Sigmoid colon (tissue), 7 donors: ENCODE measurements around the gene NELFA. TPM values are rescaled to one million over a fixed set of nuclear protein-coding genes. Genes with fewer than 3 reads are reported as not detected.

Experiments
- DNase-seq: peaks from one replicate; pipeline ENCODE4 v3.0.0-alpha.2; 2019
- H3K27ac ChIP-seq, 4 donors: fragments of 200-600 bp; sonication (generic); one replicate each; pipeline ENCODE4 v1.5.1; 2016 to 2019; ENCODE audit warnings: mild to moderate bottlenecking in 1 of 4
- H3K27me3 ChIP-seq, 3 donors: fragments of 200-600 bp; sonication (generic); one replicate each; pipeline ENCODE4 v1.5.1; 2019; ENCODE audit warnings: mild to moderate bottlenecking in 1 of 3
- H3K36me3 ChIP-seq, 4 donors: fragments of 200-600 bp; sonication (generic); one replicate each; pipeline ENCODE4 v1.5.1; 2016 to 2019
- H3K4me1 ChIP-seq, 4 donors: fragments of 200-600 bp; sonication (generic); one replicate each; pipeline ENCODE4 v1.5.1; 2017 to 2019
- H3K4me3 ChIP-seq, 4 donors: fragments of 200-600 bp; sonication (generic); one replicate each; pipeline ENCODE4 v1.5.1; 2017 to 2019; ENCODE audit warnings: mild to moderate bottlenecking in 2 of 4, moderate library complexity in 1 of 4
- H3K9me3 ChIP-seq, 4 donors: fragments of 200-600 bp in 3 of 4; sonication (generic) in 3 of 4; one replicate each; pipeline versions ENCODE4 v1.5.1 to v1.6.1; 2013 to 2019
- EP300 ChIP-seq, 4 donors: sonication (generic); formaldehyde crosslinking; IDR thresholded peaks; one replicate each; pipeline ENCODE4 v1.6.1; 2017; ENCODE audit warnings: antibody characterized with exemption in 4 of 4
- POLR2A ChIP-seq, 2 donors: fragments of 450-650 bp; IDR thresholded peaks; one replicate each; pipeline ENCODE4 v1.6.1; 2016; ENCODE audit warnings: antibody characterized with exemption in 2 of 2, mild to moderate bottlenecking in 2 of 2, moderate library complexity in 2 of 2
- POLR2AphosphoS5 ChIP-seq, 4 donors: sonication (generic); formaldehyde crosslinking; IDR thresholded peaks; one replicate each; pipeline ENCODE4 v1.6.1; 2017; ENCODE audit warnings: antibody characterized with exemption in 4 of 4
- WGBS, 2 donors: extraction: QIAGEN DNeasy Blood & Tissue Kit; methylation state at CpG; one replicate each; pipeline ENCODE4 v1.1.7; 2013; 5-methylcytosine and 5-hydroxymethylcytosine counted together
- intact Hi-C: fragments of 100-400 bp; cut with DNase I; formaldehyde crosslinking; loops from one replicate; pipeline ENCODE4 v1.15.1; 2023
- polyA plus RNA-seq, 3 donors: library from polyadenylated mRNA; stranded (reverse); fragments of 200-250 nt; gene quantifications; one replicate each; pipeline ENCODE4 v1.2.3, GENCODE V29; 2013
- total RNA-seq, 4 donors: library from RNA; depleted of rRNA; stranded (reverse); fragments of >200 nt; gene quantifications; one replicate each; pipeline ENCODE4 v1.1.0, GENCODE V29; 2016
- TF ChIP-seq, protein P1 (sequence below), 4 experiments: fragments of 450-650 bp in 3 of 4; fragments of 200-600 bp in 1 of 4; IDR thresholded peaks; one replicate each; pipeline ENCODE4 v1.5.1; 2016 to 2019; ENCODE audit warnings: antibody characterized with exemption in 4 of 4, mild to moderate bottlenecking in 3 of 4, moderate library complexity in 2 of 4
- donor health status: healthy with polysubstance abuse.
- donor health status: Bipolar disorder and iron deficiency.
- donor health status: healthy.

The NELFA gene
- total RNA-seq (10 to 100 TPM; 14.3 to 19.3 (median 17.1) TPM), polyA plus RNA-seq (10 to 100 TPM; 13.8 to 27.4 (median 15.3) TPM)

DNA sequence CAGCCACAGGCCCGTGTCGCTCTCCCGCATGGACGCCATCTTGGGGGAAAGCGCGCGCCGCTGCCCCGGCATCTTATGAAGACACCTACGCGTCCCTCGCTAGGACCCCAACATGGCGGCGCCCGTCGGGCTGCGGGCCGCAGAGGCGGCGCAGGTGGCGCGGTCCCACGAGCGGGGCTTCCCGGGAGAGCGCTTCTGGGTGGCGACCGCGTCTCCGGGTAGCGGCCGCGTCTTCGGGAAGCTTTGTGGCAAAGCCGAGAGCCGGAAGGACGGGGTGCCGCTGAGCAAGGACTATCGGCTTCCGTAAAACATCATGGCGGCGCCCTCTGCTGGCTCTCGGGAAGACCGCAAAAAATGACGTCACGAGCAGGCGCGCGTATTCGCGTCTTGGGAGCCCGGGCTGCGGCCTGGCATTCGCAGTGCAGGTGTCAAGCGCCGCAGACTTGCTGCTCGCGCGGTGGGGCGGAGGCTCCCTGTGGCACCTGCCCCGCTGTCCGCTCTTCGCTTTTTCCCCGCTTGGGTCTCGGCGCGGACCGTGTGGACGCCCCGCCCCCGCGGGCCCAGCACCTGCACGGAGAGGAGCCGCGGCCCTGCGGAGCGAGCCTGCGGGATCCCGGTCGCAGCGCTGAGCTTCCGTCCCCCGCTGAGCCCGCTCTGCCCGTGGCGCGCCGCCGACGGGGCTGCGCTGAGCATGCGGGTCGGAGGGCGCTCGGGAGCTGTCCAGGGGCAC is at the start of gene NELFA:
TSS of gene NELFA (minus strand) at position 54 of the 730 bp plus-strand sequence. CDS start at position 39, 15 bp downstream.
- H3K4me3 ChIP-seq, result peak within 1 kb of the TSS; percentile 75 to 99 (median 88)
- H3K27me3 ChIP-seq, result no peaks in the 10 kb centered on the region
- no peaks in the 10 kb centered on the region for H3K9me3 ChIP-seq
- peak; percentile 97 for DNase-seq
- 0 to 1% methylated on average over 95 of the region's 95 CpGs for WGBS, 2 donors
- H3K4me1 ChIP-seq, result peaks cover 0 to 33% (median 22%) of the 10 kb centered on the region in 4 donors
- H3K36me3 ChIP-seq, result peaks cover 0 to 4% (median 0%) of the 10 kb centered on the region in 4 donors
- intact Hi-C loops, result loop anchor here (2.0 kb wide), 1 partner anchor 460 kb away; the partner anchor contains the start of gene RNF4
- TF ChIP-seq POLR2AphosphoS5 (IDR thresholded peaks at IDR 0.05) (peak; percentile 81 to 91 (median 86)), POLR2A (IDR thresholded peaks at IDR 0.05) (peak; percentile 57 to 76), EP300 (IDR thresholded peaks at IDR 0.05) (no peak)
- TF ChIP-seq, protein P1, sequence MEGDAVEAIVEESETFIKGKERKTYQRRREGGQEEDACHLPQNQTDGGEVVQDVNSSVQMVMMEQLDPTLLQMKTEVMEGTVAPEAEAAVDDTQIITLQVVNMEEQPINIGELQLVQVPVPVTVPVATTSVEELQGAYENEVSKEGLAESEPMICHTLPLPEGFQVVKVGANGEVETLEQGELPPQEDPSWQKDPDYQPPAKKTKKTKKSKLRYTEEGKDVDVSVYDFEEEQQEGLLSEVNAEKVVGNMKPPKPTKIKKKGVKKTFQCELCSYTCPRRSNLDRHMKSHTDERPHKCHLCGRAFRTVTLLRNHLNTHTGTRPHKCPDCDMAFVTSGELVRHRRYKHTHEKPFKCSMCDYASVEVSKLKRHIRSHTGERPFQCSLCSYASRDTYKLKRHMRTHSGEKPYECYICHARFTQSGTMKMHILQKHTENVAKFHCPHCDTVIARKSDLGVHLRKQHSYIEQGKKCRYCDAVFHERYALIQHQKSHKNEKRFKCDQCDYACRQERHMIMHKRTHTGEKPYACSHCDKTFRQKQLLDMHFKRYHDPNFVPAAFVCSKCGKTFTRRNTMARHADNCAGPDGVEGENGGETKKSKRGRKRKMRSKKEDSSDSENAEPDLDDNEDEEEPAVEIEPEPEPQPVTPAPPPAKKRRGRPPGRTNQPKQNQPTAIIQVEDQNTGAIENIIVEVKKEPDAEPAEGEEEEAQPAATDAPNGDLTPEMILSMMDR (IDR thresholded peaks at IDR 0.05), result peak in 3 of 4 experiments; percentile 40 to 69 (median 44)
- H3K27ac ChIP-seq, result peak within 1 kb of the TSS; percentile 92 to 99 (median 96)

DNA sequence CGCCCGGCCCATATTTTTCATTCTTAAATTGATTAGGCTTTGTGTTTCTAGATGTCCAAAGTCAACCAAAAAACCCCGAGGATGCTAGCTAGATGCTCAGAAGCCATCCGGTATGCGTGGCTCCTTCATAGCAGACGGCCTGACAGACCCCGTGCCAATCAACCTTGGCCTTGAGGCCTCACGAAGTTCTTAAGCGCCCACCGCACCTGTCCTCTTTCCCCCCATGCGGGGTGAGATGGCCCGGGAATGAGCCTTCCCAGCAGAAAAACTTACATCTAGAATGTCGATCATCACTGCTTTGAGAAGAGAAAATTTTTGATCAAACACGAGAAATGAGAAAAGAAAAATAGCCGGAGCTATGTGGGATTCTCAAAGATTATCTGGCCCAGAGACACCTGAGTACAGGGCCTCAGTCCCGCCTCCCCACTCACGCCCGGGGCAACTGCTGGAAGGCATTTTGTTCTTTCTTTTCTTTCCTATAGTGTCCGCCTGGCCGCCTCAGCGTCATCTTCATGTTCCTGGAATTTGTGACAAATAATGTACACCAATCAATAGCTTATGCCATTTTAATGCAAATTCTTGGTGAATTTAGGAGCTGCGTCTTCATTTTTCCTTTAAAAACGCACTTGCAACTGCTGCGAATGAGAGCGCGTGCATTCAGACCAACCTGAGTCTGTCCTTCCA is 48.8 kb upstream of the NELFA start:
- no peaks in the 10 kb centered on the region for H3K36me3 ChIP-seq
- TF ChIP-seq POLR2AphosphoS5 (IDR thresholded peaks at IDR 0.05) (no peak), POLR2A (IDR thresholded peaks at IDR 0.05) (no peak), EP300 (IDR thresholded peaks at IDR 0.05) (no peak)
- TF ChIP-seq, protein P1 (IDR thresholded peaks at IDR 0.05), result no peak
- no peak for DNase-seq
- 69 to 76% methylated on average over 26 of the region's 26 CpGs for WGBS, 2 donors
- H3K4me3 ChIP-seq, result no peak overlapping the region
- H3K9me3 ChIP-seq, result no peaks in the 10 kb centered on the region
- no peak overlapping the region for H3K27ac ChIP-seq
- peaks cover 0 to 21% (median 16%) of the 10 kb centered on the region in 4 donors for H3K4me1 ChIP-seq
- peaks cover 32 to 88% (median 69%) of the 10 kb centered on the region in 3 donors for H3K27me3 ChIP-seq
- intact Hi-C loops, result no loop called here

DNA sequence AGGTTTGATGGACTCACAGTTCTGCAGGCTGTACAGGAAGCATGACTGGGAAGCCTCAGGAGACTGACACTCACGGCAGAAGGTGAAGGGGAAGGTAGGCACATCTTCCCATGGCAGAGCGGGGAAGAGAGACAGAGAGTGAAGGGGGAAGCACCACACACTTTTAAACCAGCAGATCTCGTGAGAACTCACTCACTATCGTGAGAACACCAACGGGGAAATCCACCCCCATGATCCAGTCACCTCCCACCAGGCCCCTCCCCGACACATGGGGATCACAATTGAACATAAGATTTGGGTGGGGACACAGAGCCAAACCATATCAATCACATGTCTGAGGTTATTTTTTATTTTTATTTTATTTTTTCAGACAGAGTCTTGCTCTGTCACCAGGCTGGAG is 45.4 kb upstream of the NELFA start:
- no peaks in the 10 kb centered on the region for H3K36me3 ChIP-seq
- no peak overlapping the region for H3K27ac ChIP-seq
- H3K4me3 ChIP-seq, result no peak overlapping the region
- intact Hi-C loops, result no loop called here
- H3K9me3 ChIP-seq, result no peaks in the 10 kb centered on the region
- TF ChIP-seq POLR2AphosphoS5 (IDR thresholded peaks at IDR 0.05) (no peak), EP300 (IDR thresholded peaks at IDR 0.05) (no peak), POLR2A (IDR thresholded peaks at IDR 0.05) (no peak)
- TF ChIP-seq, protein P1 (IDR thresholded peaks at IDR 0.05), result no peak
- peaks cover 14 to 82% (median 43%) of the 10 kb centered on the region in 3 donors for H3K27me3 ChIP-seq
- 62 to 69% methylated on average over 6 of the region's 6 CpGs for WGBS, 2 donors
- DNase-seq, result no peak
- H3K4me1 ChIP-seq, result peaks cover 0 to 8% (median 8%) of the 10 kb centered on the region in 4 donors

DNA sequence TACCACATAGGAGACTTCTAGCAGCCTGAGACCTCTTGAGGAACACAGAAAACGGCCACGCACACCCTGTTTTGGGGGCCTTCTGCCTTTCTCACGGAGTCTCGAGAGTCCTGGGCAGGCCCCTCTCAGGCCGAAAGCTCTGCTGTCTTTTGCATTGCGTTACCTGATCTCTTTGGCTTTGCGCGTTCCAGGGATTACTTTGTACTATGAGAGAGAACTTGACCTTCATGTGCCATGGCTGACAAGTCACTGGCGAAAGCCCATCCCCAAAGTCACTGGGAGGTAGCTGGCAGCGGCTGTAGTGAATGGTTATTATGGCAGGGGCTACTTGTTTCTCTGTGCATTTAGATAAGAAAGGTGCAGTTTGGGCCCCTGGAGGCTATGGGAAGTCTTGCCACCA is 42.3 kb upstream of the NELFA start:
- TF ChIP-seq, protein P1 (IDR thresholded peaks at IDR 0.05), result no peak
- TF ChIP-seq POLR2AphosphoS5 (IDR thresholded peaks at IDR 0.05), result no peak
- TF ChIP-seq POLR2A (IDR thresholded peaks at IDR 0.05), result no peak
- no peak for TF ChIP-seq EP300 (IDR thresholded peaks at IDR 0.05)
- DNase-seq, result no peak
- H3K9me3 ChIP-seq, result no peaks in the 10 kb centered on the region
- 75 to 86% methylated on average over 10 of the region's 10 CpGs for WGBS, 2 donors
- intact Hi-C loops, result no loop called here
- peaks cover 6 to 83% (median 27%) of the 10 kb centered on the region in 3 donors for H3K27me3 ChIP-seq
- no peak overlapping the region for H3K4me3 ChIP-seq
- H3K36me3 ChIP-seq, result no peaks in the 10 kb centered on the region
- H3K4me1 ChIP-seq, result no peaks in the 10 kb centered on the region
- no peak overlapping the region for H3K27ac ChIP-seq
